Muscle layer of colon (tissue), 2 donors: Measurements from ENCODE around the gene FHDC1.

ENCODE experiments used
- H3K27ac ChIP-seq: one replicate; pipeline ENCODE4 v1.7.0; 2013; ENCODE audit warnings: low read depth, mild to moderate bottlenecking, low read length, moderate library complexity
- H3K27me3 ChIP-seq, 2 donors: one replicate each; pipeline ENCODE4 v1.7.0; 2013; ENCODE audit warnings: low read length in 2 of 2, mild to moderate bottlenecking in 2 of 2; ENCODE audit not compliant: insufficient read depth in 2 of 2, control insufficient read depth in 1 of 2
- H3K36me3 ChIP-seq: one replicate; pipeline ENCODE4 v1.7.0; 2013; ENCODE audit warnings: mild to moderate bottlenecking, low read length; ENCODE audit not compliant: insufficient read depth
- H3K4me1 ChIP-seq: one replicate; pipeline ENCODE4 v1.7.0; 2013; ENCODE audit warnings: mild to moderate bottlenecking, low read length; ENCODE audit not compliant: insufficient read depth
- H3K4me3 ChIP-seq, 2 donors: one replicate each; pipeline ENCODE4 v1.7.0; 2013; ENCODE audit warnings: low read length in 2 of 2, low read depth in 1 of 2, mild to moderate bottlenecking in 1 of 2, moderate library complexity in 1 of 2
- H3K9ac ChIP-seq: one replicate; pipeline ENCODE4 v1.7.0; 2013; ENCODE audit warnings: low read length
- H3K9me3 ChIP-seq: one replicate; pipeline ENCODE4 v1.7.0; 2013; ENCODE audit warnings: mild to moderate bottlenecking, low read length
- donor health status: abdominal sarcoma.
- donor health status: Adenocarcinoma of cecum.

FHDC1 gene

GRCh38 chr4:152974468-152975379 lies 38.6 kb downstream of the FHDC1 start:
- H3K36me3 ChIP-seq: no peaks in the 10 kb centered on the region
- H3K27me3 ChIP-seq: no peaks in the 10 kb centered on the region
- H3K27ac ChIP-seq: no peak overlapping the region
- no peak overlapping the region for H3K4me3 ChIP-seq
- H3K9ac ChIP-seq: no peak overlapping the region
- no peaks in the 10 kb centered on the region for H3K9me3 ChIP-seq
- no peaks in the 10 kb centered on the region for H3K4me1 ChIP-seq

- H3K4me3 ChIP-seq: no peak overlapping the region
- no peaks in the 10 kb centered on the region for H3K27me3 ChIP-seq
- no peaks in the 10 kb centered on the region for H3K9me3 ChIP-seq
- no peak overlapping the region for H3K27ac ChIP-seq
- H3K9ac ChIP-seq: no peak overlapping the region
- no peaks in the 10 kb centered on the region for H3K4me1 ChIP-seq
- H3K36me3 ChIP-seq: no peaks in the 10 kb centered on the region
These were observed 39.5 kb downstream of the FHDC1 start for GRCh38 chr4:152975380-152976211.

GRCh38 chr4:152976212-152976761 lies 40.2 kb downstream of the FHDC1 start:
- H3K4me3 ChIP-seq: no peak overlapping the region
- H3K9me3 ChIP-seq: no peaks in the 10 kb centered on the region
- no peak overlapping the region for H3K9ac ChIP-seq
- H3K27ac ChIP-seq: no peak overlapping the region
- no peaks in the 10 kb centered on the region for H3K36me3 ChIP-seq
- H3K4me1 ChIP-seq: no peaks in the 10 kb centered on the region
- H3K27me3 ChIP-seq: no peaks in the 10 kb centered on the region

- H3K4me1 ChIP-seq: no peaks in the 10 kb centered on the region
- H3K4me3 ChIP-seq: no peak overlapping the region
- H3K36me3 ChIP-seq: no peaks in the 10 kb centered on the region
- no peaks in the 10 kb centered on the region for H3K27me3 ChIP-seq
- no peak overlapping the region for H3K27ac ChIP-seq
- H3K9ac ChIP-seq: no peak overlapping the region
- H3K9me3 ChIP-seq: no peaks in the 10 kb centered on the region
These were observed 43.7 kb downstream of the FHDC1 start for GRCh38 chr4:152979731-152980330.

- Histone ChIP-seq H3K36me3 (no peaks in the 10 kb centered on the region), H3K4me3 (no peak overlapping the region), H3K9me3 (no peaks in the 10 kb centered on the region), H3K4me1 (no peaks in the 10 kb centered on the region), H3K27ac (no peak overlapping the region), H3K27me3 (no peaks in the 10 kb centered on the region), H3K9ac (no peak overlapping the region)
These were observed 45.2 kb downstream of the FHDC1 start for GRCh38 chr4:152981278-152981677.

GRCh38 chr4:152981842-152982241 lies 45.7 kb downstream of the FHDC1 start:
- Histone ChIP-seq H3K9me3 (no peaks in the 10 kb centered on the region), H3K4me1 (no peaks in the 10 kb centered on the region)

GRCh38 chr4:152983221-152983620 lies 47.1 kb downstream of the FHDC1 start:
- Histone ChIP-seq H3K4me3 (no peak overlapping the region), H3K9me3 (no peaks in the 10 kb centered on the region), H3K9ac (no peak overlapping the region), H3K27me3 (no peaks in the 10 kb centered on the region), H3K27ac (no peak overlapping the region), H3K4me1 (no peaks in the 10 kb centered on the region), H3K36me3 (no peaks in the 10 kb centered on the region)

More at GRCh38 chr4:152981842-152982241, 45.7 kb downstream of the FHDC1 start:
- H3K4me3 ChIP-seq: no peak overlapping the region
- H3K27ac ChIP-seq: no peak overlapping the region
- H3K36me3 ChIP-seq: no peaks in the 10 kb centered on the region
- H3K27me3 ChIP-seq: no peaks in the 10 kb centered on the region
- H3K9ac ChIP-seq: no peak overlapping the region

GRCh38 chr4:152983774-152984411 lies 47.8 kb downstream of the FHDC1 start:
- Histone ChIP-seq H3K27ac (no peak overlapping the region), H3K4me3 (no peak overlapping the region)

GRCh38 chr4:152988721-152989553 lies 52.8 kb downstream of the FHDC1 start:
- Histone ChIP-seq H3K27me3 (no peaks in the 10 kb centered on the region), H3K4me1 (no peaks in the 10 kb centered on the region), H3K4me3 (no peak overlapping the region), H3K36me3 (no peaks in the 10 kb centered on the region), H3K9ac (no peak overlapping the region), H3K27ac (no peak overlapping the region), H3K9me3 (no peaks in the 10 kb centered on the region)

More at GRCh38 chr4:152983774-152984411, 47.8 kb downstream of the FHDC1 start:
- Histone ChIP-seq H3K27me3 (no peaks in the 10 kb centered on the region), H3K9me3 (no peaks in the 10 kb centered on the region), H3K9ac (no peak overlapping the region), H3K4me1 (no peaks in the 10 kb centered on the region), H3K36me3 (no peaks in the 10 kb centered on the region)

GRCh38 chr4:152989554-152989970 lies 53.4 kb downstream of the FHDC1 start:
- H3K9ac ChIP-seq: no peak overlapping the region
- no peak overlapping the region for H3K4me3 ChIP-seq
- no peak overlapping the region for H3K27ac ChIP-seq
- H3K4me1 ChIP-seq: no peaks in the 10 kb centered on the region
- no peaks in the 10 kb centered on the region for H3K36me3 ChIP-seq
- no peaks in the 10 kb centered on the region for H3K9me3 ChIP-seq
- H3K27me3 ChIP-seq: no peaks in the 10 kb centered on the region
